ENCODE measurements around the gene CTRL.
"Not testable (repeated sequence)": the region's sequence is repeated elsewhere in the genome, so short reads cannot be mapped to it uniquely, and the experiment has no call there.

The CTRL gene

DNA sequence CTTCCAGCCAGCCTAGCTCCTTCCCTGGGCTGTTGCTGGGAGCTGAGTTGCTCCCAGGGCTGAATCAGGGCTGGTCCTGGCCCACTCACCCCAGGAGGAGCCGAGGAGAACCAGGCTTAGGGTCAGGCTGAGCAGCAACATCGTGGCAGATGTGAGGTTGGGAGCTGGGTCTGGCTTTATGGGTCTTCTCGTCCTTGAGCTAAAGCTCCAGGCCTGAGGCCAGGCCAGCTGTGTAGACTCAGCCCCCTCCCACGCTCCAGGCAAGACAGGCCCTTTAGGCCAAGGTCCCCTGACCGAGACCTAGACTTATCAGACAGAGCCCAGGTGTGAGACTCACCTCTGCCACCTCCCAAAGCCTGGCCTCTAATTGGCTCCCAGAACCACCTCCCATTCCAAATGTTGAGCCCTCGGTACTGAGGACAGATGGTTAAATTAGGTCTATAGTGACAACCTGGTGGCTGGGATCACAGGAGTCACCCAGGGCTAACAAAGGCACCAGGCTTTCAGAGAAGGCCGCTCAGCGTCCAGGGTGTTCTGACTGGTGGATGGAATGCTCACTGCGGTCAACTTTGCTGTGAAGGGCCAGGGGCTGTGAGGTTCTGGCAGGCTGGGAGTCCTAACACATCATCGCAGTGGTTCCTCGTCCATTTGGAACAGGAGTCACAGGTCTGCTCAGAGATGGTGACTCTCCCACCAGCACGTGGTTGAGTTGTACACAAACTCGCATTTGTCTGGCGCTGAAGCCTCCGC is at the start of gene CTRL:
Gene CTRL, minus strand, starts transcription at position 151 of the 750 bp plus-strand sequence. Its CDS starts 10 bp downstream, at position 141.
- no peak for DNase-seq (ENCODE audit: low read depth)

DNA sequence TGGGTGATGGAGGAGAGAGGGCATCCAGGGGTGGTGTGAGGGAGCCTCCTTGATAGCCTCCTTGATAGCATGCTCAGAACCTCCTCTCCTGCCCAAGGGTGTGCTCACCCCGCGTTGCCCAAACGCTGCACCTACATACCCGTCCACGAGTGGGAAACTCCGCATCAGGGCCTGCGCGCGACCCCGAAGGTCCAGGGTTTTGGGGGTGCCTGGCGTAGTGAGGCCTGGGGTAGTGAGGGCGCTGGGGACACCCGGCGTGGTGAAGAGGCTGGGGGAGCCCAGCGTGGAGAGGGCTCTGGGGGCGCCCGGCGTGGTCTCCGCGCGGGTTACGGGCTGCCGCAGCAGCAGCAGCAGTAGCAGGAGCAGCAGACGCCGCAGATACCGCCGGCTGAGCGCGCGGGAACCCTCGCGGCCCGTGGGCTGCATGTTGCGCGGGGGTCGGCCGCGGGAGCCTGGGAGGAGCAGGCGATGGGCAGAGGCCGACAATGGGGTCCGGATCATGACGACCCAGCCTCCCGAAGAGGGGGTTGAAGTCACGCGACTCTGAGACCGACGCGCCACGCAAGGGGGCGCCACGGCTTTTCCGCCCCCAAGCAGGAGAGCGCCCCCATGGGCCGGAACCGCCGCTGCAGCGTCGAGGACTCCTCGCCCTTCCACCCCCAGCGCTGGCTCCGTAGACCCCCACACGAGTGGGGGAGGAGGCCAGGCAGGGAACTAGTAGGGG is 48.5 kb upstream of the CTRL start, which contains the start of gene DPEP3:
Gene DPEP3, minus strand, starts transcription at position 545 of the 724 bp plus-strand sequence. Its CDS starts 119 bp downstream, at position 426.
- no peak for DNase-seq (ENCODE audit: low read depth)

DNA sequence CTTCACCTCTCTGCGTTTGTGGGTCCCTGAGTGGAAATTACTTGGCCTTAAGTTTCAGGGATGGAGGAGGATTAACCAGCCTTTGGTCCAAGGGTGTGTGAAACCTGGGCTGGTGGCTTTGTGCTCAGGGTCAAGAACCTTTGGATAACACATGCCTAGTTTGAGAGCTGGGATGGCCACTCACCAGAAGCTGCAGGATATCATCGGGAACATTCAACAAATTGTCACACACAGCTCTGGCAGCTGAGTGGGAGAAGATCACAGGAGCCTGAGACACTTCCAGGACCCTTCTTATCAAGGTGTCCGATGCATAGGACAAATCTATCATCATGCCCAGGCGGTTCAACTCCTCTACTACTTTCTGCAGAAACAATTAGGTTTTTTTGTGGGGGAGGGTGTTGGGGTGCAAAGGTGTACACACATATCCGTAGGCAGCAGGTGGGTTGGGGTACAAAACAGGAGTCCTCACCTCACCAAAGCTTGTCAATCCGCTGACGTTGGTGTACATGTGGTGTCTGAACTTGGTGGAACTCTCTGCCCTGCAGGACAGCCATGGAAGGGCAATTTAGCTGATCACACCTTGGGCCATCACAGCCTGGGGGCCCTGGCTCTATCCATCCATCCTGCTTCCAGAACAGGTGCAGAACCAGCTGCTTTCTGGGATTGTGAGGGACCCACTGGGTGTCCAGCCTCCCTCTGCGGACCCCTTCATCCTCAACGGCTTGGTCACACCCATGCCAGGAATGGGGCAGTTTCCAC is 46.0 kb upstream of the CTRL start:
- DNase-seq (ENCODE audit: low read depth) = no peak

DNA sequence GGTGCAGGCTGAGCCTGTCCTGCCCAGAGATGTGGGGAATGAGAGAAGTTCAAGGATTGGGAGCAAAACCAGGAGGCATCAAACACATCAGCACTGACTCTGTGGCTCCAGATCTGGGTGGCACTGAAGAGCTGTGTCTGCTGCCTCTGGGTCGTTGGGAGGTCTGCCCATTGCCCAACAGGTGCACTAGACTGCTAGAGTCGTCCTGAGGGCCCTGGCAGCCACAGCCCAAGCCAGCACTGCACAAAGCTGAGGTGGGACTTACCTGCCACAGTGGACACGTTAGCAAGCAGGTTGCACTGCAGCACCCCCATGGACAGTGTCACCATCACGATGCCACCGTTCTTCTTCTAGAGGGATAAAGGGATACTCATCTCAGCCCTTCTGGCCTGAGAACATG is 45.3 kb upstream of the CTRL start:
- DNase-seq (ENCODE audit: low read depth) = no peak

DNA sequence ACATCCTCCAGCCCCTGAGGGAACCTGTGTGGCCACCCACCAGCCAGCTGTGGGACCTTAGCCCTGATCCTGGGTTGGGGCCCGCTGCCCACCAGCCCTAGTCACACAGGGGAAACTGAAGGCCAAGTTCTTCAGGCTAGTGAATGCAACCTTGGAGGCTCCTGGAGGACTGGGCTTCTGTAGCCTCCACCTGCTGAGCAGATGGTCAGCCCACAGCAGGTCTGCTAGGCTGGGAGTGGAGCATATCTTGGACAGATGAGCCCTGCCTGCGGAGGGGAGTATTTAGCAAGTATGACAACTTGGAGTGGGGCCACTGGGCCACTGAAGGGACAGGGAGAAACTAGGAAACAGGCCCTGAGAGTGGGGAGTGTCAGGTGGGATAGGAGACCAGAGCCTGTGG is 44.5 kb upstream of the CTRL start:
- DNase-seq (ENCODE audit: low read depth) = no peak

DNA sequence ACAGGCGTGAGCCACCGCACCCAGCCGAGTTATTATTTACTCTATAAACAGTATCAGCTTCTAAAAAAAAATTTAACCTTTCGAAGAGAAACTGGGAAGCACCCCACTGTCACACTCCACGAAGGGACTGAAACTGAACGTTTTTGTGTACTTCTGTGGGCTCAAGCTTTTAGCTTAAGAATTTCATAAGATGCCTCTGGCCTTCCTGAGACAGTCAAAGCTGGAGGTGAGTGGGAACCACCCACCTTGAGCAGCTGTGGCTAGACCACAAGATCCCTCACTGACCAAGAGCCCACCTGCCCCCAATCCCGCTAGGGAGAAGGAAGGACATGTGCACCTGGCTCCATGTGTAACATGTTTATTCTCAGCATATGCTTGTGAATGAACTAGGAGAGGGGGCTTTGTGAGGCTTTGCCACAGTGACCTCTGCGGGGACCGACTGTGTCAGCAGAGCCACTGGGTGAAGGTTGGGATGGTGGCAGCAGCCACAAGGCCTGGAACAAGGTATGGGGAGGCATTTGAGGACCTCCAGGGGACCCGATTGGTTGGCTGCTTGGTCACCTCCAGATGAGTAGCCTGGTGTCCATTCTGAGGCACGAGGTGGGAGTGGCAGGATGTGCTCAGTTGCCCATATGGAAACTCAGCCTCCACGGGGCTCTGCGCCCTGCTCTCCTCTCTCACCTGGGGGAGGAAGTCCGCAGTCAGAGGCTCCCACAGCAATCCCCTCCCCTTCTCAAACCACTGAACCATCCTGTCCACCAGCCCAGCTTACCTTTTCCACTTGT is 43.9 kb upstream of the CTRL start:
- no peak for DNase-seq (ENCODE audit: low read depth)

DNA sequence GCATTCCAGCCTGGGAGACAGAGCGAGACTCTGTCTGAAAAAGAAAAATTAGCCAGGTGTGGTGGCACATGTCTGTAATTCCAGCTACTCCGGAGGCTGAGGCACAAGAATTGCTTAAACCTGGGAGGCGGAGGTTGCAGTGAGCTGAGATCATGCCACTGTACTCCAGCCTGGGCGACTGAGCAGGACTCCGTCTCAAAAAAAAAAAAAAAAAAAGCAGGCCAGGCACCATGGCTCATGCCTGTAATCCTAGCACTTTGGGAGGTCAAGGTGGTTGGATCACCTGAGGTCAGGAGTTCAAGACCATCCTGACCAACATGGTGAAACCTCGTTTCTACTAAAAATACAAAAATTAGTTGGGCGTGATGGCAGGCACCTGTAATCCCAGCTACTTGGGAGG is 40.6 kb upstream of the CTRL start:
- DNase-seq (ENCODE audit: low read depth) = not testable (repeated sequence)

DNA sequence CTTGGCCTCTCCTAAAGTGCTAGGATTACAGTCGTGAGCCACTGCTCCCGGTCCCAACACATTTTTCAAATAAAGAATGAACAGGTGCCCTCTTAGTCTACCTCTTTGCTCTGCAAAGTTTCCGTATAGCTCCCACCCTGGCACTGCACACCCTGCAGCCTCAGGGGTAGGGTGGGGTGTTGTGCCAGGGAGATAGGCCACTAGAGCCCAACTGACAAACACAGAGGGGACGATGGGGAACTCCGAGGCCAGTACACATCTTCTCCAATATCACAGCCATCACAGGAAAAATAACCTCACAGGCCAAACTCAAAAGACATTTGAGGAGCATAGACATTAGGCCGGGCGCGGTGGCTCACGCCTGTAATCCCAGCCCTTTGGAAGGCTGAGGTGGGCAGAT is 39.4 kb upstream of the CTRL start:
- no peak for DNase-seq (ENCODE audit: low read depth)

DNA sequence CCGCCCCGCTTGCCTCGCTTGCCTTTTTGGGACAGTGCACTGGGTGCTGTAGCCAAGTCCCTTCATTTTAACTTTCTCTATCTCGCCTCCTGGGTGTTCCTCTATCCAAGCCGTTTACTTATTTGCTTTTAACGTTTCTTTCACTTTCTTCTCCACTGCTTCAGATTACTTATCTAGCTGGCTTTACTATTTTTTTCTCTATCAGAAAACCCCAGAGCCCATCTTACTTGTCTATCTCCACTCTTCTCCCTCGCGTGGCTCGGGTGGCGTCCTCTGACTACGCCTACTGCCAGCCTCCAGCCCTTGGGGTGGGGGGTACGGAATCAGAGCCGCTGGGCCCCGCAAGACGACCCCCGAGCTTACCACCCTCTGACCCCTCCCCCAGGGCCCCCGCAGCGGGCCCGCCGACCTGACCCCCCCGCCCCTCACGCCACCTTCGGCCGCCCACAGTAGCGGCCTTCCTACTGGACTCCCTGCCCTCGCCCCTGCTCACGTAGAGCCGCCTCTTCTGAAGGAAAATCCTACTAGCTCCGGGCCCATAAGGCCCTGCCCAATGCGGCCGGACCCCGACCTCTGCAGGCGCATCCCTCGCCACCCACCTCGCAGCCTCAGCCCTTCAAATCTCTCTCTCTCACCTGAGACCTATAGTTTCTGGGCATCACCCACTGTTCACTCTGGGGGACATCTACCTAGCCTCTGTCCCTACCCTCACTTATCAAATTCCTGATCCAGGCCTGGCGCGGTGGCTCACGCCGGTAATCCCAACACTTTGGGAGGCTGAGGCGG is 37.8 kb upstream of the CTRL start:
- no peak for DNase-seq (ENCODE audit: low read depth)

DNA sequence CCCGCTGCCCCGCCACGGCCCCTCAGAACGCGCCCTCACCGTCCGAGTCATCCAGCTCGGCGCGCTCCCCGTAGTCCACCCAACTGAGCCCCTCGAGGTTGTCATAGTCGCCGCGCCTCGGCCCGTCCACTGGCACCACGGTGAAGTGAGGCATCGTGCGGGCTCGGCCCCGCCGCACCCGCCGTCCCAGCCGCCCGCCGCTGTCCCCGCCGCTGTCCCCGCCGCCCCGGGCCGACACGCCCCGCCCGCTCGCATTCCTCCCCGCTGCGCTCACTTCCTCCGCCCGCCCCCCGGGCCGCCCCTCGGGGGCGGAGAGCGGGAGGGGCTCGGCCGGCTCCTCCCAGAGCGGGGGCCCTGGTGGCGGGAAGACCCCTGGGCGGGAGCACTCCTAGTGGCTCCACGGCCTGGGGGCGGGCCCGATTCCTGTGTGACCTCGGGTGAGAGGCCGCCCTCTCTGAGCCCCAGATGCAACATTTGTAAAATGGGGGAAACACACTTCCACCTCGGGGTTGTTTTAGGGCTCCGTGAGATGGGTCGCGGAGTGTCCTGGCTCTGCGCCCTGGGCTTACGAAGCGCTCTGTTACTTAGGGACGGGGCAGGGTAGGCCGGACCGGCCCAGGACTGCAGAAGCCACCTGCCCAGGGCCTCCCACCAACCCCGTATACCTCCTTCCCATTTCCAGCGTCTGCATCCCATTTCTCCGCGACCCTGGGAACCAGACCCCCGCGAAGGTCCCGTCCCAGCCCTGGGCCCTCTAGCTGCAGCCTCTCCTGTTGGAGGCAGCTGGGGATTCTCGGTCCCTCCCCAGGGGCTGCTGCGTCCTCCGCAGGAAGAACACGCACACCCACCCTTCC is 37.0 kb upstream of the CTRL start, which contains the start of gene SLC12A4:
Gene SLC12A4, minus strand, starts transcription at position 238 of the 854 bp plus-strand sequence. Its CDS starts 84 bp downstream, at position 154.
- peak; percentile 95 for DNase-seq (ENCODE audit: low read depth)

DNA sequence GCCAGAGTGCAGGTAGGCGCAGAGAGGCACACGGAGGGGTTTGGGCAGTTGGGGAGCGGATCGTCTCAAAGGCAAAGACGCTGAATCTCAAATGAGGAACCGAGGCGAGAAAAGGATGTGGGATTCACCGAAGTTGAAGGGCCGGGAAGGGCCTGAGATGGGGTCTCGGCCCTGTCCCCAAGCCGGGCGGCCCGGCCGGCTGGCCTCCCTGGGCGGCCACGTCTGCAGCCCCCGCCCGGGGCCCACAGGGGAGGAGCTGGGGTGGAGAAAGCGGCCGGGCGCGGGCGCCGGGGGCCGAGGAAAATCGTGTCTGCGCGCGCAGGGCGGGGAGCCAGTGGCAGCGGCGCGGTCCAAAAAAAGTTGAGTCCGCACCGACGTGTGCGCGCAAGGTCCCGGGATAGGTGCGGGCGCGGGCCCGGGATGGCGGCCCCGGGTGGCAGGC is 36.3 kb upstream of the CTRL start:
- DNase-seq (ENCODE audit: low read depth) = peak; percentile 27

DNA sequence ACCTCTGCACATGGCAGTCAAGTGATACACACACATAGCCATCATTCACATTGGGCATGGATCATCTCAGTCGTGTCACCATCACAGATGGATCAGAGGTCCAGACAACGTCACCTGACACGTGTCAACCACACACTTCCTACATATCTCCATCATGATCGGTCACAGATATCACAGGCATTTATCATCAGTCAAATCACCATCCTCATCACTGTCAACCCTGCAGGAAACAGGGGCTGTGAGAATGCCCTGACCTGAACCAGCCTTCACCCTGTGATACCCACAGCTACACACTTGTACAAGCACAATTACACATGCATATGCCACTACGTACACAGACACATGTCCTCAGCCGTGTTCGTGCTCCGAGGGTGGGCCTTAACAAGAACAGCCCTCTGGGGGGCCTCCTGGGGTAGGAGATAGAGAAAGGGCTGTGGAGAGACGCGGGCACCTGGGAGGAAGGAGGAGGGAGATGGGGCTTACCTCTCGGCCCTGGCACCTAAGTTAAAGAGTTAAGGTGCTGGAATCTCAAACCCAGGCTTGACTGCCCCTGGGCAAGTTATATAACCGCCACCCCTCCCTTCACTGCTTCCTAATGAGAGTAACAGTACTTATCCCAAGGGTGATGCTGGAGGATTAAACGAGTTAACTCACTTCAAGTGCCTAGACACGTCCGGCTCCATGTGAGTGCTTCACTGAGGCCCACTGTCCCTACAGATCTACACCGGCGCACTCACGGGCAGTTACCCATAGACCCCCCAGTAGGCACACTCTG is 35.7 kb upstream of the CTRL start:
- no peak for DNase-seq (ENCODE audit: low read depth)

DNA sequence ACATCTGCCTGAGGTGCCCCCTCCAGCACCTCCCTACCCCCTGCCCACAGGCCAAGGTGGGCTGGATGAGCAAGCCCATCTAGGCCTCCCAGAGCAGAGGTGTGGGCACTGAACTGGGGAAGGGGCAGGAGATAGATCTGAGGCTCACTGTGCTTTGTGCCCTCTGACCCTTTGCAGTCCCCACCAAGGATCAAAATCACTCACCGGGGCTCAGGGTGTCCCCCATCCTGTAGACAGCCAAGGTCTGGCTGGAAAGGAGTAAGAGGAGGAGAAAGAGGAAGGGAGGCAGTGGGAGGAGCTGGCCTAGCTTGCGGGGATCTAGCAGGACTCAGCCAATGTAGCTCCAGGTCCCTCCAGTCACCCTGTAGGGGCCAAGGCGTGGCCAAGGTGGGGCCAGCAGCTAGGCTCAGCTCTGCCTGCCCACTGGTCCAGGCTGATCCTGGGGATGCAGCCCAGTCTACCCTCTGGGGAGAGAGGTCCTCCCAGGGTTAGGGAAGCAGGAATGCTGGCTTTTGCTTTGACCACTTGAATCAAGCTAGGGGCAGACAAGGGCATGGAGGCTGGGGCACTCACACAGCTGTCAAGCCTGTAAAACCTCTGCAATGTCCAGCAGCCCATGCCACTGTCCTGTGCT is 35.0 kb upstream of the CTRL start:
- DNase-seq (ENCODE audit: low read depth) = no peak

DNA sequence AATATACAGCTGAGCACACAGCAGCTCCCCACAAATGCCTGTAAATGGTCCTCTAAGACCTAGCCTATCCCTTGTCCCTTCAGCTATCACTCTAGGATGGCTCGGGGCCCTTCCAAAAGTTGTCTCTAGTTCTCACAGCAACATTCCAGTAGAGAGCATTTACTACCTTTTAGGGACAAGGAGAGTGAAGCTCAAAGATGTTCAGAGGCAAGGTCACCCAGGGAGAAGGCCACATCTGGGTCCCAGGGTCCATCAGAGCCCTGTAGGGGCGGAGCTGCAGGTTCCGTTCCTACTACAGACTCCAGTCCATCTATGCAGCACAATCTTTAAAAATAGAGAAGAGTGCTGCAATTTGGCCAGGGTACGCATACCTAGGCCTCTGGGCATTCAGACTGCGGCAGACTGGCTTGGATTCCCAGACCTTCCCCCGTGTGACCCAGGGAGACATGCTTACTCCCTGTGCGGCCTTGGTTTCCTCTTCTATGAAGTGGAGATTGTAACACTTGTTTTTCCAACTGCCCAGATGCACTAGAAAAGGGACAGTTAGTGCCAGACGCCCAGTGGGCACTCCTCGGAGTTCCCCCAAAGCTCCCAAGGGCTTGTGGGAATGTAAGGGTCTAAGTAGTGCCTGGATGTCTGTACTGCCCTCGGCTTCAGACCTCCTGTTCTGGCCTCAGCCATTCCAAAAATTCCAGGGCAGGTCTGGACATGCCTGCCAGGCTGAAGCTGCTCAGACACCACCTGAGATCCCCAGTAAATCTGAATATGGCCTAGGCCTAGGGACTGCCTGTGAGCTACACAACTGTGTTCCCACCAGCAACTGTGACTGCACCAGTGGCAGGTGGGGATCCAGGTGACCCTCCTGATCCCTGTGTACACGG is 34.2 kb upstream of the CTRL start:
- no peak for DNase-seq (ENCODE audit: low read depth)

DNA sequence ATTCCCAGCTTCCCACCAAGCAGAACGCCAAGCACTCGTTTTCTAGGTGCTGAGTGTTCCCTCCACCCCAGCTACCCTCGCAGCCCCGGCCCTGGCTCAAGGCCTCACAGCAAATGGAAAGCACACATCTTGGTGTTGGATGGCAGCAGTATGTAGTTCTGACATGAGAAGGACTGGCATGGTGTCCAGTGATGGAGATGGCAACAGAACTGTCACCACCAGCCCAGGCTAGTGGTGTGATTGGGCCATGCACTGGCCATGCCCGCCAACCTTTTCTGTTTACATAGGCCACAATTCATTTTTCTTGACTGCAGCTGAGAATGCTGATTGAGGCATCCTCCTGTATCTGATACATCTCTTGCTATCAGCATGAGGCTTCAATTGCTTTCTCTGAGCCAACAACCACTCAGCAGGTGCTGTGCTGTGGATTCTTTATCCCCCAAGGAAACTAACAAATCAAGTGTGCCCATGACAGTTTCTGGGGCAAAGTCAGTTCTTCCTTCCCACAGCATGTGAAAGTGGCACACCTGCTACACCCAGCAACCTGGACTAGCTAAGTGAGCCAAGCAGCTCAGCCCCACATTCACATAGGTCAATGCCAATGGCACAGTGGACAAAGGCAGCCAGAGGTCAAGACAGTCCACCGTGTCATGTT is 32.9 kb upstream of the CTRL start:
- DNase-seq (ENCODE audit: low read depth) = no peak

DNA sequence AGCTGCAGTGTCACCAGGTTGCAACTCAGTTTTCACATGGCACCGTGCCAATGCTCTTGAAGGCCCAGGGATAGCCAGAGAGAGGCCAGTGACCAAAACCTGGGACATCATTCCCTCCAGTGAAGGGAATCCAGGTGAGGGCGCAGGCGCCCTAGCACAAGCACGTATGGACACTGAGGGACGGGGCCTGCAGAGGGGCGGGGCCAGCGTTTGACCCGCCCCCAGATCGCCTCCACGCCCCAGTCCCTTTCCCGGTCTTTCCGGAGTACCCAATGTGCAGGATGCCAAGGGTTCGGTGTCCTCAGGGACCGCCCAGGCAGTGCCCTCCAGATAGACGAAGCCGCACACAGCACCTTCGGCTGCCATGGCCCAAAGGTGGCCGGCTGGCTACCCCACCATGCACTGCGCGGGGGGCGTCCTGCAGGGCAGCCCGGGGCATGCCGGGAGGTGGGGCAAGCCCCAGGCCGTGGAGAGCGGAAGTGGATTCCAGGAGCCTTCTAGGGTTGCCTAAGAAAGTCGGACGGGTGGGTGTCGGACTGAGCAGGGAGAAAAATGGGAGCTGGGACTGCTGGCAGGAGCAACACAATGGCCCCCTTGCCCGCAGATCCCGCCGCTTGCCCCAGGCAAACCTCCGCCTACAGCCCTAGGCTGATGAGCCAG is 32.1 kb upstream of the CTRL start:
- no peak for DNase-seq (ENCODE audit: low read depth)

DNA sequence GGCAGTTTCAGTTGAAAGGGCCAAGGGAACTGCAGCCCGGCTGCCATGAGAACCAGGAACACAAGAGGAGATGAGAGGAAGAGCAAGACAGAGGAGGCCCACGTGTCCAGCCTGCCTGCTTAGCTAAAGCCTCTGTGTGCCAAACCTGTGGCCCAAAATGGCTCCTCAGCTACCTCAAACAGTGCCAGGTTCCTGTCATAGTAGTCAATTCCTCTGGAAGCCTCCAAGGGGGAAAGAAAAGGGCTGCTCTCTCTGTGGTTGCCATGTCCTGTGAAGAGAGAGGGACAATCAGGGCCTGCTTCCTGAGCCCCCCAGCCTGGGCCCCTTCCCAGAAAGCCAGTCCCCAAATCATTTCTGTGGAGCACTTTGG is 31.6 kb upstream of the CTRL start:
- DNase-seq (ENCODE audit: low read depth) = no peak
